ENCODE data around the gene TUT7.

DNA sequence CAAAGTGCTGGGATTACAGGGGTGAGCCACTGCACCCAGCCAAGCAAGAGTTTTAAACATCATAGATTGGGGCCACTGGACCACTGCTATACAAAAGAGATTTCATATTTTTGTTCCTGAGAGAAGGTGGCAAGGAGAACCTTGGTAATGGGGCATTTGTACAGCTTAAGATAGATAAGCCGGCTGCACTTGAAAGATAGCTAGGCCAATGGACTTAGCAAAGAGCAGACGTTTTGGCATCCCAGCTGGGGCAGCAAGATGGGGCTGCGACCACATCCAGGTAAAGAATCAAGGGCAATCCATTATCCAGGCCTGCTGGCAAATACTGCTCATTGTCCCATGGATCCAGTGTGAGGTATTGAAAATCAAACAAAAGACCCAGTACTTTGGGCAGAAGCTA lies 67.9 kb downstream of the TUT7 start:
- TF ChIP-seq FOXA1 (IDR thresholded peaks at IDR 0.05) (no peak), SUZ12 (IDR thresholded peaks at IDR 0.05) (no peak), FOXK2 (IDR thresholded peaks at IDR 0.05) (no peak), FOXM1 (IDR thresholded peaks at IDR 0.05; ENCODE audit: borderline replicate concordance) (no peak), CTBP1 (IDR thresholded peaks at IDR 0.05; ENCODE audit: borderline replicate concordance) (no peak), SP1 (IDR thresholded peaks at IDR 0.05) (no peak), ELF4 (IDR thresholded peaks at IDR 0.05) (no peak), BHLHE40 (IDR thresholded peaks at IDR 0.05; ENCODE audit: borderline replicate concordance) (no peak), L3MBTL2 (conservative IDR thresholded peaks at IDR 0.05) (no peak), ZNF384 (IDR thresholded peaks at IDR 0.05) (no peak)
- TF ChIP-seq, protein P1, sequence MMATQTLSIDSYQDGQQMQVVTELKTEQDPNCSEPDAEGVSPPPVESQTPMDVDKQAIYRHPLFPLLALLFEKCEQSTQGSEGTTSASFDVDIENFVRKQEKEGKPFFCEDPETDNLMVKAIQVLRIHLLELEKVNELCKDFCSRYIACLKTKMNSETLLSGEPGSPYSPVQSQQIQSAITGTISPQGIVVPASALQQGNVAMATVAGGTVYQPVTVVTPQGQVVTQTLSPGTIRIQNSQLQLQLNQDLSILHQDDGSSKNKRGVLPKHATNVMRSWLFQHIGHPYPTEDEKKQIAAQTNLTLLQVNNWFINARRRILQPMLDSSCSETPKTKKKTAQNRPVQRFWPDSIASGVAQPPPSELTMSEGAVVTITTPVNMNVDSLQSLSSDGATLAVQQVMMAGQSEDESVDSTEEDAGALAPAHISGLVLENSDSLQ (IDR thresholded peaks at IDR 0.05): no peak

Measured in HEK293T (cell line).